ENCODE data around the gene MYRF. TPM values are rescaled to one million over a fixed set of nuclear protein-coding genes. Genes with fewer than 3 reads are reported as not detected.

MYRF gene
- total RNA-seq, 1 donor from 2014 or later: 0.33 TPM

DNA sequence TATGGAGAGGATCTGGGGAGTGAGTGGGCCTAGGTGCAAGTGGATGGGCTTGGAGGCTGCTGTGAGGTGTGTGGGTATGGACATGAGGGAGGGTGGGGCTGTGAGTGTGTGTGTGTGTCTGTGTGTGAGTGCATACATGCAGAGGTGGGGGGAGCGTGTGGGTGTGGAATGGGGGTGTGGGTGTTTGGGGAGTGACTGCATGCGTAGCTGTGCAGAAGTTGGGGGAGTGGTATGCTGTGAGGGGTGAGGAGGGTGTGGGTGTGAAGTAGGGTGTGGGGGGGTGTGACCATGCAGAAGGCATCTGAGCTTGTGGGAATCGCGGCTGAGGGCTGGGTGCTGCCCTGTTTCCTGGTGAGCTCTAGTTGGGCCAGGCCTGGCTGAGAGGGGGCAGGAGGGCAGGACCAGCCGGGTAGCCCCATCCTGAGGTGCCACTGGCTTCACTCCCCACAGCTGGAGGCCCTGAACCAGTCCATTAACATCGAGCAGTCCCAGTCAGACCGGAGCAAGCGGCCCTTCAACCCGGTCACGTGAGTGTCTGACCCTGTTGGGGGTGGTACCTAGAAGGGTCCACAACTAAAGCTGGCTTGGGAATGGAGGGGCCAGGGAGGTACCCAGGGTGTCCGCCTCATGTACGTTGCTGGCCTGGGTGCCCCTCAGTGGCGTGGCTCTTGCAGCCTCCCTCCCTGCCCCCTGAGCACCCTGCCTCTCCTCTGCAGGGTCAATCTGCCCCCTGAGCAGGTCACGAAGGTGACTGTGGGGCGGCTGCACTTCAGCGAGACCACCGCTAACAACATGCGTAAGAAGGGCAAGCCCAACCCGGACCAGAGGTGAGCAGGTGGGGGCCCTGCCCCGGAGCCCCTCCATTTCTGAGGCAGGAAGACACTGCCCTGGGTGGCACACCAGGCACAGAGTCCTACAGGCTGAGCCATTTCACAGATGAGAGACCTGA lies 23.4 kb downstream of the MYRF start:
- no peak for DNase-seq (ENCODE audit: low read depth, low spot score)

DNA sequence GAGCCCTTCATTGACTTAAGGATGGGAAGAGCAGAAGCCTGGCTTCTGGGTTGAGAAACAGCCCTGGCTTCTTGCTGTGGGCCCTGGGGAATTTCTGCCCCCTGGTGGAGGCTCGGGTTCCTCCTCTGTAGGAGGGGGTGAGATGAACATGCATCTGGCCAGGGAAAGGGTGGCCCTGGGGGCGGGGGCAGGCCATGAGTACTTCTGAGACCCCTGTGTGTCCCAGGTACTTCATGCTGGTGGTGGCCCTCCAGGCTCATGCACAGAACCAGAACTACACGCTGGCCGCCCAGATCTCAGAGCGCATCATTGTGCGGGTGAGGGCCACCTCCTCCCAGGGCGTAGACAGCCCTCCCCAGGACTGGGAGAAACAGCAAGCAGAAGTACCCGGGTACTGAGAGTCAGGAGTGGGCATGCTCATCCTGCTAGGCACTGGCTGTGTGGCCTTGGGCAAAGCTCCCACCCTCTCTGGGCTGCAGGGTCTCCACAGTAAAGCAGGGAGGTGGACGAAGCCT lies 24.2 kb downstream of the MYRF start:
- peak; percentile 20 for DNase-seq (ENCODE audit: low read depth, low spot score)

DNA sequence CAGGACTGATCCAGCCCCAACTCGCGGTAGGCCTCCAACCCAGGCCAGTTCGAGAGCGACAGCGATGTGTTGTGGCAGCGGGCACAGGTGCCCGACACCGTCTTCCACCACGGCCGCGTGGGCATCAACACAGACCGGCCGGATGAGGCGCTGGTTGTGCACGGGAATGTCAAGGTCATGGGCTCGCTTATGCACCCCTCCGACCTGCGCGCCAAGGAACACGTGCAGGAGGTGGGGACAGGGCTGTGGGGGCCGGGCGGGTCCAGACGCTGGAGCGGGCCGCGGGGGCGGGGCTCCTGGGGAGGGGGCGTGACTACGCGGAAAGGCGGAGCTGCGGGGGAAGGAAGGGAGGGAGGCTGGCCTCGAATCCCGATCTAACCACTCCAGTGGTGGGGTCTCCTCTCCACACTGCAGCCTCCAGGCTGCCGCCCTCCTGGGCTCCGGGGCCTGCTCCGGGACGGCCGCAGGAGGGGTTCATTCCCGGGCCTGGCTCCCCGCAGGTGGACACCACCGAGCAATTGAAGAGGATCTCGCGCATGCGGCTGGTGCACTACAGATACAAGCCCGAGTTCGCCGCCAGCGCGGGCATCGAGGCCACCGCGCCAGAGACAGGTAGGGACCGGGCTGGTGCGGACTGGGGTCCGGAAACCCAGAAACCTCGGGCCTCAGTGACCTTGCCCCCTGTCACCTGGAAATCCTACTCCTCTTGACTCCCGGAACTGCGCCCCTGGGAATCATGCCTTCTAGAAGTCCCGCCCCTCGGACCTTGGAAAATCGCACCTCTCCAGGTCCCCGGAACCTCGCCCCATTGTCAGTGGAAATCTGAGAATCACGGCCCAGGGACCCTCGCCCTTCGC lies 25.0 kb downstream of the MYRF start:
- no peak for DNase-seq (ENCODE audit: low read depth, low spot score)

DNA sequence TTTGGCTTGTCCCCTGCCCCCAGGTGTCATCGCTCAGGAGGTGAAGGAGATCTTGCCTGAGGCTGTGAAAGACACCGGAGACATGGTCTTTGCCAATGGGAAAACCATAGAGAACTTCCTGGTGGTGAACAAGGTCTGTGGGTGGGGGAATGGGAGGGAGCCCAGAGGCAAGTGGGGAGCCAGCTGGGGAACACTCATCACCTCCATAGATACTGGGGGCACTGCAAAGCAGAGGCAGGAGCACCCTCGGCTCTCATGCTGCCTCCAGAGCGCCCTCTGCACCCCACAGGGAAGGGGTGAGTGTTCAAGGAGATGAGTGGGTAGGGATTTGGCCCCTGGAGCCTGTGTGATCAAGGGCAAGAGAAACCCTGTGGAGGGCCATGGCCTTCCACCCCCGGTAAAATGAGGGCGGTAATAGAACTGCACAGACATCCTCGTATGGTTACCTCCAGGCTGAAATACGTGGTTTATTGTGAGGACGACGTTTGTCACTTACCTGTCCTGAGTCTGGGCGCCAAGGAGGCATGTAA lies 26.0 kb downstream of the MYRF start:
- DNase-seq (ENCODE audit: low read depth, low spot score): no peak

DNA sequence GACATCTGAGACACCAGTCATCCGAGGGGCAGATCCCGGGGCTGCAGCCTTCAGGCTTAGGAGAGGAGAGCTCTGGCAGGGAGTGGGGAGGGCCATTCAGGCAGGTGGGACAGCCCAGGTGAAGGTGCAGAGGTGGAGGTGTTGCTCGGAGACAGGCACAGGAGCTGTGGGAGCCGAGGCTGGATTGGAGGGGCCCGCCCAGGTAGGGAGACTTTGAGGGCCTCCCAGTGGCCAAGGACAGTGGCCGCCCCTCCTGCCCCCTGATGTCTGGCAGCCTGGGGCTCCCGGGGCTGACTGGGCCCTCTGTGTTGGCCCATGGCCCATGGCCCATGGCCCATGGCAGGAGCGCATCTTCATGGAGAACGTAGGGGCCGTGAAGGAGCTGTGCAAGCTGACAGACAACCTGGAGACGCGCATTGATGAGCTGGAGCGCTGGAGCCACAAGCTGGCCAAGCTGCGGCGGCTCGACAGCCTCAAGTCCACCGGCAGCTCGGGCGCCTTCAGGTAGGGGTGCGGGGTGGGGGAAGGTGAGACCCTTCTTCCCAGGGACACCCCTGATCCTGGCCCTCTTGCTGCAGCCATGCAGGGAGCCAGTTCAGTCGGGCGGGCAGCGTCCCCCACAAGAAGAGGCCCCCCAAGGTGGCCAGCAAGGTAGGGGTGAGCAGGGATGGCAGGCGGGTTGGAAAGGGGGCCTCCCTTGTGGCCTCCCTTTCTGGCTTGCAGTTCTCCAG lies 26.6 kb downstream of the MYRF start:
- no peak for DNase-seq (ENCODE audit: low read depth, low spot score)

DNA sequence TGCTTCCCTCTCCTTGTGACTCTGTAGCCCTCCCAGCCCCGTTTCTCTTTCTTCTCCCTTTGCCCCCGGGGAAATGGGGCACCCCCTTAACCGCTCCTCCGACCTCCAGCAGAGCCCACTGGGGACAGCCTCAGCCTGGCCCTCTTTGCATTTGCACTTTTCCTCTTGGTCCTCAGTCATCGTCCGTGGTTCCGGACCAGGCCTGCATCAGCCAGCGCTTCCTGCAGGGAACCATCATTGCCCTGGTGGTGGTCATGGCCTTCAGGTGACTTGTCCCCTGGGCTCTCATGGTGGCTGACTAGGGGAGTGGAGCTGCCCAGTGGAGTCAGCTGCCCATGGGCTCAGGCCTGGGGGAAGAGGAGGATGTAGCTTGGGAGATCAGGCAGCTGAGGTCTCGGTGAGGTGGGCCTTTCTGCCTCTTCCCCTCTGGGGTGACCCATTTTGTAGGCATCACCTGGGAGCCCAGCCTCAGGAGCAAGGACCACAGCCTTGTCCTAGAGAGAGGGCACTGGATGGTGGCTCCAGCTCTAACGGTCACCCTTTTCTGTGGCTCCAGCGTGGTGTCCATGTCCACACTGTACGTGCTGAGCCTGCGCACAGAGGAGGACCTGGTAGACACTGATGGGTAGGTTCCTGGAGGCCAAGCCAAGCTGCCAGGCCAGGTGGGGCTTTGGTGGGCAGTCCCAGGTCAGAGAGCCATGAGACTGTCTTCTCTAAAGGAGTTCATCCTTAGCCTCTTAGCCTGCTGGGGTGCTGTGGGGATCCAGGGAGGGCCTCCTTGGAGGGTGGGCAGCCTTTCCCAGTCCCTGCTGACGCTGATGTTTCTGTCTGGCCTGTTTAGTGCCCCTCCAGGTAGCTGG lies 27.5 kb downstream of the MYRF start:
- DNase-seq (ENCODE audit: low read depth, low spot score): no peak

DNA sequence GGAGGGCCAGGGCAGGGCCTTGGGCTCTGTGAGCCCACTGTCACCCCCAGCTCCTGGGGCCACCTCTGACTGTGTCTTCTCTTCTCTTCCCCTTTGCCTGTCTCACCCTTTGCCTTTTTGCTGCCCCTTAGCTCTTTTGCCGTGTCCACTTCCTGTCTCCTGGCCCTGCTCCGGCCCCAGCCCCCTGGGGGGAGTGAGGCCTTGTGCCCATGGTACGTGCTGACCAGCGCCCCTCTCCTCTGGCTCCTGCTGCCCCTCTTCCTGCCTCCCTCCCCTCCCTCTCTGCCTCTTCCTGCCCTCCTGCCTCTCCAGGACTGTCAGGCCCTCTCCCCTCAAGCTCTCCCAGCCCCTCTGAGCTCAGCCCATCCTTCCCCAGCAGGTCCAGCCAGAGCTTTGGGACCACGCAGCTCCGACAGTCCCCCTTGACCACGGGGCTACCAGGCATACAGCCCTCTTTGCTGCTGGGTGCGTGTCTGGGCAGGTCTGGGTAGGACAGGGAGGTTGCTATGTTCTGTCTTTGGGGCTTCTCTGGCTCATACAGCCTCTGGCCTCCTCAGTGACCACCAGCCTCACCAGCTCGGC lies 28.2 kb downstream of the MYRF start:
- DNase-seq (ENCODE audit: low read depth, low spot score): no peak

DNA sequence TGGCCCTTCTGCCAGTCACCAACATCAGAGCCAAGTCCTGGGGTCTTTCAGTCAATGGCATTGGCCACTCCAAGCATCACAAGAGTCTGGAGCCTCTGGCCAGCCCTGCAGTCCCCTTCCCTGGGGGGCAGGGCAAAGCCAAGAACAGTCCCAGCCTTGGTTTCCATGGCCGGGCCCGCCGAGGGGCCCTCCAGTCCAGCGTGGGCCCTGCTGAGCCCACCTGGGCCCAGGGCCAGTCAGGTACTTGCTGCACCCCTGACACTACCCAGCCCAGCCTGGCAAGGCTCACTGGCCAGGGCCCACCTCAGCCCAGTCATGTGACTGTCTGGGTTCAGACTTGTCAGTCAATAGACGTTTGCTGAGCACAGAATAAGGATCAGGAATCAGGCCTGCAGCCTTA lies 29.1 kb downstream of the MYRF start:
- no peak for DNase-seq (ENCODE audit: low read depth, low spot score)

DNA sequence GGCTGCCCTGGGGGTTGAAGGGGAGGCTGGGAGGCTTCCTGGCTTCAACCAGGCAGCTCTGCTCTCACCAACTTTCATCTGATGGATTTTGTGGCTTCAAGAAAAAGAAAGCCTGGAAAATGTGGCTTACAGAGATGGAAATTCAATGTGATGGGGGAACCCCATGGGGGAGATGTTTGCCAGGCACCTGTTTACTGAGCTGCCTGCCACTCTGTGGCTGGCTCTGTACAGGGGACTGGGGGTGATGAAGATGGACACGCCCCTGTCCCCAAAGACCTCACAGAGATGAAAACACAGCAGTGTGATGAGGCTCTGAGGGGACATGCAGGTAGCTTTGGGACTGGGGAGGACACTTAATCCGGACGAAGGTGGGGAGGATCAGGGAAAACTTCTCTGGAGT lies 29.9 kb downstream of the MYRF start:
- DNase-seq (ENCODE audit: low read depth, low spot score): no peak

DNA sequence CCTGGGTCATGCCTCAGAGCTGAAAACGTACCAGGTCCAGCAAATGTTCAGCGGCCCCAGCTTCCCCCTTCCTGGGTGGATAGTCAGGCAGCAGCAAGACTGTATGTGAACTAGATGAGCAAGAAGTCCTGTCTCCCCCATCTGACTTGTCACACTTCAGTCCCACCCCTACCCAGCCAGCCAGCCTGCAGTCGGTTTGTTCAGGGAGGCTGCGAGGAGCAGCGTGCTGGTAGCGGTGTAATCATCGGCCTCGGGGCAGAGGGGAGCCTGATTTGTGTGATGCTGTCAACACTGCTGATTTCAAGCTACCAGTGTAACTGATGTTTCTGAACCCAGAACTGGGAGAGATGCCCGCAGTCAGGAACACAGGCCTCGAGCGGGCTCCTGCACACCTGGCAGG lies 30.4 kb downstream of the MYRF start:
- no peak for DNase-seq (ENCODE audit: low read depth, low spot score)

DNA sequence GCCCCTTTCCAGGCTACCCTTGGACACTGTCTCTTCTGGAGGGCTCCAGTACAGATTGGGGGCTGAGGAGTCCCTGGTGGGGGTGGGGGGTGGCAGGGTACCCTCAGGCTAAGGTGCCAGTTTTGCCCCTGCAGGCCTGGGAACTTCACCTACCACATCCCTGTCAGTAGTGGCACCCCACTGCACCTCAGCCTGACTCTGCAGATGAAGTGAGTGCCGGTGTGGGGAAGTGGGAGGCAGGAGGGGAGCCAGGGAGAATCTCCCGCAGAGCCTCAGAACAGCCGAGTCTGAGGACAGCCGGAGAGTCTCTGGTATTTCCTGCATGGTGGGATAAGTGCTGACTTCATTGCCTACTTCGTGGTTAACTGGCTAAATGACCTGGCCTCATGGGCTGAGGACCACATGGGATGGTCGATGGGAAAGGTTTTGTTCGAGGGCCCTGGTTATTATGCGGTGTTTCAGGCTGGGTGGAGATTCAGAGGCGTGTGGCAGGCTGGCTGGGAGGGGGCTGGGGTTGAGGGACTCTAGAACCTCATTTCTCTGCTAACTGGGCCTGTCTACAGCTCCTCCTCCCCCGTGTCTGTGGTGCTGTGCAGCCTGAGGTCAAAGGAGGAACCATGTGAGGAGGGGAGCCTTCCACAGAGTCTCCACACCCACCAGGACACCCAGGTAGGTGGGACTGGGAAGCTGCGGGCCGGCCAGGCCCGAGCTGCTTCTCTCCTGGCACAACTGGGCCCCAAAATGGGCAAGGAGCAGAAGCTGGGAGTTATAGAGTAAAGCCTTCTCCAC lies 31.5 kb downstream of the MYRF start:
- no peak for DNase-seq (ENCODE audit: low read depth, low spot score)

DNA sequence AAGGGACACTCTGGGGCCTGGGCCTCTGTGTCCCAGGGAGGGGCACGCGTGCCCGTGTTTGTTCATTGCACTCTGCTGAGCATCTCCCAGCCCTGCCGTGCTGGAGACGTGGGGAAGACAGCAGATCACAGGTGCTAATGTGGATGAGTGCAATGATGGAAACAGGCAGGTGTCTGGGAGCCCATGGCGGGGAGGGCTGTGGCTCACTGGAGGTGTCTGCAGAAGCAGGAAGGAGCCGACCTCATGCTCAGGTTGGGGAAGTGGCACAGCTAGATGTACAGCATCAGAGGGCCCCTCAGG lies 32.0 kb downstream of the MYRF start:
- DNase-seq (ENCODE audit: low read depth, low spot score): no peak

DNA sequence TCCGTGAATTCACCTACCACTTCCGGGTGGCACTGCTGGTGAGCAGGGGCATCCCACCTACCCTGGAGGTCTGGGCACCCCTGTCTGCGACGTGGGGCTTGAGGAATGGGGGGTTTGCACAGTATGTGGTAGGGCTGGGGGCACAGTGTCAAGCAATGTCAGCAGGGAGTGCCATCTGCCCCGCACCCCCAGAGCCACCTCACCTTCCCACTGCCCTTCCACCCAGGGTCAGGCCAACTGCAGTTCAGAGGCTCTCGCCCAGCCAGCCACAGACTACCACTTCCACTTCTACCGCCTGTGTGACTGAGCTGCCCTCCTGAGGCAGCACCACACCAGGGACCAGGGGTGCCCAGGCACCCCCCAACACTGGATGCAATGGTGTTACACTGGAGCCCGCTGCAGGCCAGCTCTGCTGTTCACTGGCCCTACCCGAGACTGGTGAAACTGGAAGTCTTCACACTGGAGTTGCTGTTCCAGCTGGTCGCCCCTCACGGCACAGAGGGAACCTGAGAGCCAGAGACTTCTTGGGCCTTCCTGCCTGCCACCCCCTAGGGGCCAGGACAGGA lies 33.5 kb downstream of the MYRF start:
- no peak for DNase-seq (ENCODE audit: low read depth, low spot score)

DNA sequence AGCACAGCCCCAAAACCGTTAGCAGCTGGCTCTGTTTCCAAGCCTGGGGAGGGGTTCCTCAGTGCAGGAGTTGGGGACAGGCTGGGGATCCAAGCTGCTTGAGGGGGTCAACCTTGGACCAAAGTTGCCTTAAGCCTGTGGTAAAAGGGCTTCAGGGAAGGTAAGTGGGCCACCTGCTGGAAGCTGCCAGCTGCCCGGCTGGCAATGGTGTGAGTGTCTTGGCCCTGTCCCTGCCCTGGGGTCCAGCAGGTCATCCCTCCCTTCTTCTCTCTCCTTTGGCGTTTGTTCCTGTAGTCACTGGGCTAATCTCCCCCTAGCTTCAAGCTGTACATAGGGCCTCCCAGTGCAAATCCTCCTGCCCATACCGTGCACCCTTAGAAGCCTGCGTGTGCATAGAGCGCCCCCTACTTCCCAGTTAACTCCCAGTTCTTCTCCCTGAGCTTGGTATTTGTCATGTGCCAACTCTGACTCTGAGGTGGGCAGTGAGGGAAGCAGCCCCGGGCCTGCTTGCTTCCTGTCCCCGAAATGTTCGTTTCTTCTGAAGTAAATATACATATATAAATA lies 35.6 kb downstream of the MYRF start:
- DNase-seq (ENCODE audit: low read depth, low spot score): no peak

DNA sequence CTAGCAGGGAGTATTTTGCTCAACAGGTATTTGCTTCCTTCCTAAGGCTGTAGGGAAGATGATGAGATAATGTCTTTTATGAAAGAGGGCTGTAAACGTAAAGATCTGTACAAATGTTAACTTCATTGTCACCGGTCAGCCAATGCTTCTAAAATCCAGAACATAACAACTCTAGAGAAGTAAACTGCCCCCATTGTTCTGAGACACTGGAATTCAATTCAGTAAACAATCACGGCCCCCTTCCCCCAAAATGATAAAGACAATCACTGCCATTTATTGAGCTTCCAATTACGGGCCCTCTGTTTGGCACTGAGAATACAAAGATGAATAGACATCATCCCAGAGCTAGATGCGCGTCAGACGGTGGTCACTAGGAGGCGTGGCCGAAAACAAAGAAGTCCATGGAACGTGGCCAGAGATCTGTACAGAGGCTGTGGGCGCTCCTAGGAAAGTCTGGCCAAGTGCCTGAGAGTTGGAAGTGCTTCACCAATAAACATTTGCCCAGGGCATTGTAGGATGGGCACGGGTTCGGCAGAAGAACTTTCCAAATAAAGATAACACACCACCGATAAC lies 39.4 kb downstream of the MYRF start:
- peak; percentile 84 for DNase-seq (ENCODE audit: low read depth, low spot score)

DNA sequence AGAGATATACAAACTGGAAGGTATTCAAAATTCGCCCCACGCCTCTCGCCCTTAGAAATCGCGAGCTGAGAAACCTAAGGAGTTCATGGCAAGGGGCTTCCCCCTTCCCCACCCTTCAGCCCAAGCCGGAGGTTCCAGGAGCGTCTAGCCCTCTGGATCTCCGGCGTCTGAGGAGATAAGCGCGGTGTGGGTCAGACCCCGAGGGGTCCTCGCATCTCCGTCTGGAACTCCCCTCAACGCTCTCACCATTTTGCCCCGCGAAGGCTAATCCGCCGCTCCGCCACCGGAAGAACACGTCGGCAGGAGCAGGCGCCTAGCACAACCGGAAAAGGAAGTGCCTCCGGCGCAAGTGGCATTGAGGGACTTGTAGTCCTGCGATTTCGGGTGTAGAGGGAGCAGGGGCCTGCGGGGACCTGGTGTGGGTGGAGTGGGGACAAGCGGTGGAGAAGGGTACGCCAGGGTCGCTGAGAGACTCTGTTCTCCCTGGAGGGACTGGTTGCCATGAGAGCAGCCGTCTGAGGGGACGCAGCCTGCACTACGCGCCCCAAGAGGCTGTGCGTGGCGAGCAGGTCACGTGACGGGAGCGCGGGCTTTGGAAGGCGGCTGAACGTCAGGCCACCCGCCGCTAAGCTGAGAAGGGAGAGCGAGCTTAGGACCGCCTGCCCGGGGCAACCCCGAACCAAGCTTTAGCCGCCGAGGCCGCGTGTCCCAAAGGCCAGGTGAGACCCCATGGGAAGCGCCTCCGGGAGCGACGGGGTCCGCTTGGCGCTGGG lies 40.1 kb downstream of the MYRF start, which contains the start of the genes FEN1 and TMEM258:
Gene FEN1, plus strand, starts transcription at position 602 of the 773 bp plus-strand sequence. CDS start 2,451 bp downstream, outside the sequence.
Gene TMEM258, minus strand, starts transcription at position 290 of the 773 bp plus-strand sequence. Its CDS starts 41 bp downstream, at position 249.
- DNase-seq (ENCODE audit: low read depth, low spot score): peak; percentile 83

All from pulmonary artery endothelial cell (primary cell).